Loucy (cell line): ENCODE measurements around the gene PRDM8.

Source experiments
- EZH2phosphoT487 ChIP-seq: fragments of 200-600 bp; IDR thresholded peaks from 2 replicates; pipeline ENCODE4 v1.6.1; 2018; ENCODE audit warnings: antibody characterized with exemption, mild to moderate bottlenecking, moderate library complexity, borderline replicate concordance
- TF ChIP-seq, protein P1 (sequence below): fragments of 200-600 bp; sonication (generic); conservative IDR thresholded peaks from 2 replicates; pipeline ENCODE4 v1.5.1; 2014; ENCODE audit warnings: mild to moderate bottlenecking, antibody characterized with exemption, low read length

DNA sequence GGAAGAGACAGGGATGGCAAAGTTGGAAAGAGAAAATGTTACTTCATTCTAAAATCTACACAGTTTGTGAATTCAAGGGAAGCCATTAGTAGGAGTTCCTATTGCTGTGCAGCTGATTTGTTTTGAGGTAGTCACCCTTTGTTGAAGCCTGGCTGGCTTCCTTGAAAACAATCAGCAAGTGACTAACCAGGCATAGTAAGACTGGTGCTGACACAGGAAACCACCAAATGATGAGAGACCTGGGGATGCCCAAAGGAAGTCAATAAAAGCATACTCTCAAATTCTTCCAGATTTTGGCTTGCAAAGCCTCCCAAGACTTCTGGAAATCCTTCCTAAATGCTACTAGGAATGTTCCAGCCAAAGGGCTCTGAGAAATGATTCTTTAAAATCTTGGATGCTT, 23.9 kb upstream of the PRDM8 start:
- TF ChIP-seq, protein P1, sequence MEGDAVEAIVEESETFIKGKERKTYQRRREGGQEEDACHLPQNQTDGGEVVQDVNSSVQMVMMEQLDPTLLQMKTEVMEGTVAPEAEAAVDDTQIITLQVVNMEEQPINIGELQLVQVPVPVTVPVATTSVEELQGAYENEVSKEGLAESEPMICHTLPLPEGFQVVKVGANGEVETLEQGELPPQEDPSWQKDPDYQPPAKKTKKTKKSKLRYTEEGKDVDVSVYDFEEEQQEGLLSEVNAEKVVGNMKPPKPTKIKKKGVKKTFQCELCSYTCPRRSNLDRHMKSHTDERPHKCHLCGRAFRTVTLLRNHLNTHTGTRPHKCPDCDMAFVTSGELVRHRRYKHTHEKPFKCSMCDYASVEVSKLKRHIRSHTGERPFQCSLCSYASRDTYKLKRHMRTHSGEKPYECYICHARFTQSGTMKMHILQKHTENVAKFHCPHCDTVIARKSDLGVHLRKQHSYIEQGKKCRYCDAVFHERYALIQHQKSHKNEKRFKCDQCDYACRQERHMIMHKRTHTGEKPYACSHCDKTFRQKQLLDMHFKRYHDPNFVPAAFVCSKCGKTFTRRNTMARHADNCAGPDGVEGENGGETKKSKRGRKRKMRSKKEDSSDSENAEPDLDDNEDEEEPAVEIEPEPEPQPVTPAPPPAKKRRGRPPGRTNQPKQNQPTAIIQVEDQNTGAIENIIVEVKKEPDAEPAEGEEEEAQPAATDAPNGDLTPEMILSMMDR = no peak
- no peak for TF ChIP-seq EZH2phosphoT487
